ENCODE results near the gene ZNF511.

Gene ZNF511

GRCh38 chr10:133310789-133311188 lies 2.1 kb downstream of the ZNF511 start:
- H3K9me3 Mint-ChIP-seq = no peaks in the 10 kb centered on the region
- peaks cover 3% of the 10 kb centered on the region for H3K27me3 Mint-ChIP-seq (ENCODE audit: low read depth, poor library complexity)
- H3K4me3 Mint-ChIP-seq = no peak overlapping the region
- no peak overlapping the region for H3K27ac Mint-ChIP-seq
- peaks cover 16% of the 10 kb centered on the region for H3K36me3 Mint-ChIP-seq (ENCODE audit: low read depth)
- H3K4me1 Mint-ChIP-seq = peaks cover 31% of the 10 kb centered on the region
- DNase-seq = no peak
- TF ChIP-seq, protein P1, sequence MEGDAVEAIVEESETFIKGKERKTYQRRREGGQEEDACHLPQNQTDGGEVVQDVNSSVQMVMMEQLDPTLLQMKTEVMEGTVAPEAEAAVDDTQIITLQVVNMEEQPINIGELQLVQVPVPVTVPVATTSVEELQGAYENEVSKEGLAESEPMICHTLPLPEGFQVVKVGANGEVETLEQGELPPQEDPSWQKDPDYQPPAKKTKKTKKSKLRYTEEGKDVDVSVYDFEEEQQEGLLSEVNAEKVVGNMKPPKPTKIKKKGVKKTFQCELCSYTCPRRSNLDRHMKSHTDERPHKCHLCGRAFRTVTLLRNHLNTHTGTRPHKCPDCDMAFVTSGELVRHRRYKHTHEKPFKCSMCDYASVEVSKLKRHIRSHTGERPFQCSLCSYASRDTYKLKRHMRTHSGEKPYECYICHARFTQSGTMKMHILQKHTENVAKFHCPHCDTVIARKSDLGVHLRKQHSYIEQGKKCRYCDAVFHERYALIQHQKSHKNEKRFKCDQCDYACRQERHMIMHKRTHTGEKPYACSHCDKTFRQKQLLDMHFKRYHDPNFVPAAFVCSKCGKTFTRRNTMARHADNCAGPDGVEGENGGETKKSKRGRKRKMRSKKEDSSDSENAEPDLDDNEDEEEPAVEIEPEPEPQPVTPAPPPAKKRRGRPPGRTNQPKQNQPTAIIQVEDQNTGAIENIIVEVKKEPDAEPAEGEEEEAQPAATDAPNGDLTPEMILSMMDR (IDR thresholded peaks at IDR 0.05) = no peak

GRCh38 chr10:133311570-133311969 lies 2.9 kb downstream of the ZNF511 start:
- TF ChIP-seq, protein P1 (IDR thresholded peaks at IDR 0.05) = no peak
- no peak overlapping the region for H3K27ac Mint-ChIP-seq
- H3K27me3 Mint-ChIP-seq (ENCODE audit: low read depth, poor library complexity) = peaks cover 3% of the 10 kb centered on the region
- peaks cover 24% of the 10 kb centered on the region for H3K4me1 Mint-ChIP-seq
- H3K9me3 Mint-ChIP-seq = no peaks in the 10 kb centered on the region
- H3K4me3 Mint-ChIP-seq = no peak overlapping the region
- no peak for DNase-seq
- peaks cover 16% of the 10 kb centered on the region for H3K36me3 Mint-ChIP-seq (ENCODE audit: low read depth)

DNA sequence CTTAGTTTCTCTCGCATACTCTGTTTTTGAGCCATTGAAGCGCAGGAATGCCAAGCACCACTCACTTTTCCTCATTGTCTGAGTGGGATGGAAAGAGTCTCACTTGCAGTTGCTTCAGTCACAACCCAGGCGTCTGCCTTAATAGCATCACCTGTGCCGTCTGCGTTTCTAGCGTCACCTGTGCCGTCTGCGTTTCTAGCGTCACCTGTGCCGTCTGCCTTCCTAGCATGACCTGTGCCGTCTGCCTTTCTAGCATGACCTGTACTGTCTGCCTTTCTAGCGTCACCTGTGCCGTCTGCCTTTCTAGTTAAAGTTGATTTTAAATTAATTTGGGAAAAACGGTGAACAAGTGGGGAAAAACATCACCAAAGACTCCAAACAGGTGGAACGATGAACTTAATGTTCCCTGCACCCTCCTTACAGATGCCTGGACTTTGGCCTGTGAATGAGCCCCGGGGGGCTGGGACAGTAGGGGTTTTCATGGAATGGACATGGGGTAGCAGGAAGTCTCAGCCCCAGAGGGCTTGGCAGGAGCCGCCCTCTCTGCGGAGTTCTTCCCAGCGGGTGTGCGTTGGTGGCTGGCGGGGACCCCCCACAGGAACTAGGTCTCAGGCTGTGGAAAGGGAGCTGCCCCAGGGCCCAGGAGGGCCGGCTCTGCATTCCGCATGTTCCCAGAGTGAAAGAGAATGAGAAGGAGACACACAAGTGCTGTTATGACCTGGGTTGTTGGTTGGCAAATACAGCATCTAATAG lies 3.5 kb downstream of the ZNF511 start:
- DNase-seq = no peak
- Mint-ChIP-seq H3K9me3 (no peaks in the 10 kb centered on the region), H3K4me1 (peaks cover 19% of the 10 kb centered on the region), H3K27me3 (ENCODE audit: low read depth, poor library complexity) (peaks cover 3% of the 10 kb centered on the region), H3K4me3 (no peak overlapping the region), H3K27ac (no peak overlapping the region), H3K36me3 (ENCODE audit: low read depth) (peaks cover 16% of the 10 kb centered on the region)
- TF ChIP-seq, protein P1 (IDR thresholded peaks at IDR 0.05) = no peak

- H3K4me3 Mint-ChIP-seq = no peak overlapping the region
- peaks cover 13% of the 10 kb centered on the region for H3K4me1 Mint-ChIP-seq
- H3K36me3 Mint-ChIP-seq (ENCODE audit: low read depth) = peaks cover 16% of the 10 kb centered on the region
- H3K27me3 Mint-ChIP-seq (ENCODE audit: low read depth, poor library complexity) = peaks cover 3% of the 10 kb centered on the region
- H3K27ac Mint-ChIP-seq = no peak overlapping the region
- DNase-seq = no peak
- no peaks in the 10 kb centered on the region for H3K9me3 Mint-ChIP-seq
- TF ChIP-seq, protein P1 (IDR thresholded peaks at IDR 0.05) = no peak
These were observed 4.0 kb downstream of the ZNF511 start for GRCh38 chr10:133312769-133313145.

GRCh38 chr10:133313192-133313591 lies 4.5 kb downstream of the ZNF511 start:
- H3K9me3 Mint-ChIP-seq = no peaks in the 10 kb centered on the region
- DNase-seq = no peak
- H3K27ac Mint-ChIP-seq = no peak overlapping the region
- peaks cover 16% of the 10 kb centered on the region for H3K36me3 Mint-ChIP-seq (ENCODE audit: low read depth)
- TF ChIP-seq, protein P1 (IDR thresholded peaks at IDR 0.05) = no peak
- H3K4me1 Mint-ChIP-seq = peaks cover 9% of the 10 kb centered on the region
- peaks cover 3% of the 10 kb centered on the region for H3K27me3 Mint-ChIP-seq (ENCODE audit: low read depth, poor library complexity)
- no peak overlapping the region for H3K4me3 Mint-ChIP-seq

GRCh38 chr10:133314911-133315310 lies 6.2 kb downstream of the ZNF511 start:
- Mint-ChIP-seq H3K27ac (no peak overlapping the region), H3K9me3 (peaks cover under 1% of the 10 kb centered on the region)

More at GRCh38 chr10:133314911-133315310, 6.2 kb downstream of the ZNF511 start:
- no peak for DNase-seq
- H3K4me3 Mint-ChIP-seq = no peak overlapping the region
- TF ChIP-seq, protein P1 (IDR thresholded peaks at IDR 0.05) = no peak
- H3K27me3 Mint-ChIP-seq (ENCODE audit: low read depth, poor library complexity) = peaks cover 15% of the 10 kb centered on the region
- peaks cover 16% of the 10 kb centered on the region for H3K36me3 Mint-ChIP-seq (ENCODE audit: low read depth)
- peaks cover 13% of the 10 kb centered on the region for H3K4me1 Mint-ChIP-seq

All from nephron progenitor cell (in vitro differentiated cells).